Renal cortex interstitium (tissue), 11 donors: ENCODE measurements around the gene EN1. TPM values are rescaled to one million over a fixed set of nuclear protein-coding genes. Genes with fewer than 3 reads are reported as not detected.

ENCODE experiments used
- DNase-seq, 11 donors: peaks; one replicate each; pipeline ENCODE4 v3.0.0-alpha.2; 2013; ENCODE audit warnings: low read depth in 9 of 11, low spot score in 4 of 11; ENCODE audit errors: extremely low read depth in 1 of 11
- polyA plus RNA-seq, 3 donors: library from polyadenylated mRNA; unstranded; fragments of 120-200 nt; gene quantifications; one replicate each; pipeline ENCODE4 v1.2.1, GENCODE V29; 2013; ENCODE audit not compliant: insufficient read length in 3 of 3

The EN1 gene
- polyA plus RNA-seq, 3 donors = not detected

GRCh38 chr2:118807668-118808428 is 39.6 kb downstream of the EN1 start:
- peak in 2 of 11 donors; percentile 15 to 20 for DNase-seq

GRCh38 chr2:118806797-118807667 is 40.4 kb downstream of the EN1 start:
- no peak for DNase-seq

- no peak for DNase-seq
These were observed 42.3 kb downstream of the EN1 start for GRCh38 chr2:118805064-118805690.

DNA sequence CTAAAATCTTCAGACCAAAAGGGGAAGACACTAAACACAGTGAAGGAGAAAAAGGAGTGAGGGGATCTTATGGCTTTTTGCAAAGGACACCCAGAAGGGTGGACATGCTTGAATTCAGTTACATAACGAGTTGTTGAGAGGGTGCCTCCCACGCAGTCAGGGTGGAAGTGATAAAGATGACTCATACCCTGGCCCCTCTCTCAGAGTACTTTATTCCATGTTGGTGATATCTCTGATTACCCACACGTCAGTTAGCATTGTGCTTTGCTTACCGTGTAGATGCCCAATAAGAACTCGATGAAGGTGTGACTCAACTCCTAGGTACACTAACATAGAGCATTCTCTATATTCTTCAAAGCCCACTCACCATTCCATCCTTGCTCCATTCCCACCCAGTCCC is 44.4 kb downstream of the EN1 start:
- no peak for DNase-seq

DNA sequence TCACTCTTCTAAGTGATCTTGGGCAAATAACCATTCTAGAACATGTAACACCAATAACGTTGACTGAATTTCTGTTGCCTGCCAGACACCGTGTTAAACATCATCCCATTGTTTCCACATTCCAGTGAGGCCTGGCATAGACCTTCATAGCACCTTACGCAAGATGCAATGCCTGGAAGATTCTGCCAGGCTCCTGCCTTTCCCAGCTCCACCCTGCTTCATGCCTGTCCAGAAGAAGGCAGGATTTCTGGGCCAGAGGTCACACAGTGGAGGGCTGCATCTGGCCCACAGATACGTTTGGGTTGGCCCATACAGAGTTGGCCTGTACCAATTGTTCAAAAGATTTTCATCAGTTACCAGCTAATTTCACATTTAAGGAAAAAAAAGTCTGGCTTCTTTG is 46.3 kb downstream of the EN1 start:
- DNase-seq = no peak

DNA sequence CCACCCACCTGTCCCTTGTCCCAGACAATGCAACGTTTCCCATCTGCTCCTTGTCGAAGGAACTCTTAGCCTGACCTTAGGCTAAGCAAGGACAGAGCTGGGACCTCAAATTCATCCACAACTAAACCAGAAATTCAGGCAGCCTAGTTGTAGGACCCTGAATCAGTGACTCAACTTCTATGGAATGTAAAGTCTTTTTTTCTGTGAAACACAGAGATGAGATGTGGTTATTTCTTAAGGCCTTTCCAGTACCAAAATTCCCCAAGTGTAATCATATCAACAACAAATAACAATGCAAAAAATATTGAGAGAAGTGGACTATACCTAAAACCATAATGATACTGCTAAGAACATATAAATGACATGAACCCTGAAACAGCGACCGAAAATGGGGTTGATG is 46.7 kb downstream of the EN1 start:
- DNase-seq = no peak

DNA sequence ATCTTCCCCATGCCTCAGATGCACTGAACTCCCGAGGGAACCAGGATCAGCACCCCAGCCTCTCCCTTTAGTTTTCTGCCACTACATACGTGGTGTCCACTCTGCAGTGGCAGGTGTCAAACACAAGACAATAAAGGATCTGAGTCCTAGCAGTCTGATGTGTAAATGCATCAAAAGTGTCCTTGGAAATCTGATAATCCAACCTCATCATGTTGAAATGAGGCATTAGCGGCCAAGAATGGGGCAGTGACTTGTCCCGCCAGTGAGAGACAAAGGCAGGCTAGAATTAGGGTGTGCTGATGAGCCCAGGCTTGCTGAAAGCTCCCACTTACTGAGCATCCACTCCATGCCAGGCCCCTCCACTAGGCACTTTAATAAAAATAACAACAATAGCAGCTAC is 52.9 kb downstream of the EN1 start:
- no peak for DNase-seq

Other genes with a start within 250 kb of the EN1 start
- under 1 TPM in 2 of 3 donors, not detected in 1; 0.20 to 0.45 TPM for gene MARCO, start 94.5 kb upstream of the EN1 start, polyA plus RNA-seq